NB4 (cell line): Measurements from ENCODE around the gene SELENOM.
"Not testable (repeated sequence)": the region's sequence is repeated elsewhere in the genome, so short reads cannot be mapped to it uniquely, and the experiment has no call there.

ENCODE experiments used
- CTCF ChIP-seq: IDR thresholded peaks from one replicate; pipeline ENCODE4 v1.5.1; 2012; ENCODE audit warnings: low read depth, low read length
- POLR2A ChIP-seq: IDR thresholded peaks from 2 replicates; pipeline ENCODE4 v1.6.1; 2011; ENCODE audit warnings: mild to moderate bottlenecking; ENCODE audit not compliant: insufficient read length; ENCODE audit errors: extremely low read depth

DNA sequence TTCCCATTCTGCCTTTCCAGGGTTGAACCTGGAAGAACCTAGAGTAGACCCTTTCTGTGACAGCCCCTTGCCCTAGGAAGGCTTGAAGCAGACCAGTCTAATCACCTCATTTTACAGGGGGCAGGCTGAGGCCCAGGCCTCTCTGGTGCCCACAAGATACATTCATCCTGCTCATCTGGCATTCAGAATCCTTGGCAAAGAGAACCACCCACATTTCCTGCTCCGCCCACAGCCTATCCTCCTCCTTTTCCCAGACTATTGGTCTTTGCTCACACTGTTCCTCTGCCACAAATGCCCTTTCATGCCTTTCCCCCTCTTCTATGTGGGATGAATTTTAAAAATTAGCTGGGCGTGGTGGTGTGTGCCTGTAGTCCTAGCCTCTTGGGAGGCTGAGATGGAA is 29.0 kb downstream of the SELENOM start:
- TF ChIP-seq CTCF, POLR2A: not testable (repeated sequence)
